Activated CD4-positive, alpha-beta T cell treated with anti-CD3 and anti-CD28 coated beads, Interleukin-10, Interleukin-2, amounts not matched to agents 100 ng/mL and 50 ng/mL, durations not matched to agents 16 hours and 8 hours (primary cell): ENCODE measurements around the gene C1QTNF1.

Experiments used
- DNase-seq: peaks from one replicate; pipeline ENCODE4 v3.0.0-alpha.2; 2020

The C1QTNF1 gene

DNA sequence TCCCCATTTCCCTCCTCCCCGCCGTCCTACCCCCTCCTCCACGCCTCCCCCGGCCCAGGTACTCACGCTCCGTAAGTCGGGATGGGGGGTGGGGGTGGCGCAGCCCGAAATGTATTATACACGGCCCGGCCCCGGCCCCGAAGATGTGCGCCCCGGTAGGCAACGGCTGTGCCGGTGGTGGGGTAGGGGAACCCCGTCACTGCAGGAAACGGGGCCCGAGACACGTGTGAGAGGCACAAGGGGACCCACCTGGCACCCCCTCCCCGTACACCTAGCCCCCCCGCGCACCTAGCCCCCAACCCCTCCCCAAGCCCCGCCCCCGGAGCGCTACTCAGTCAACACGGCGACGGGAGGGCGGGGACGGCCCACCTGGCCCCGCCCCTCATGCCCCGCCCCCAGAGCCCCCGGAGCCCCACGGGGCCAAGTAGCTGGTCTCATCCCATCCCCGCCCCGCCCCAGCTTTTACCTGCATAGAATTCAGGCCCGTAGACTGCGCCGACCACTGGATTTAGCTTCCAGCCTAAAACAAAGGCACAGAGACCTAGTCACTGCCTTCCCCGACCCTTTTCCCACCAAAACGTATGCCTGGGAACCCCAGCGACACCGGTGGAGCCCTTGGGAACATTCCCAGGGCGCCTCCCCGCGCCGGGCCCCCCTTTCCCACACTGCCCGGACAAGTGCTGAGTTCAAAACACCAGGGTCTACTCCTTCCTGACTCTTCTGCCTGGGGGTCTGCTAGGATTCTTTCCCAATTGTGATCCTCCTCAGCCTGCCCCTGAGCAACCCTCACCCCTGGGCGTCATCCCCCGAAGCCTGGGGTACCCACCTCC is 73.5 kb downstream of the C1QTNF1 start:
- DNase-seq: no peak

- DNase-seq: no peak
Observed at GRCh38 chr17:79098282-79098867, 74.4 kb downstream of the C1QTNF1 start.
